Stimulated activated CD4-positive, alpha-beta T cell treated with anti-CD3 and anti-CD28 coated beads, Interleukin-2, amount 100 ng/mL, for 4 hours (primary cell): Measurements from ENCODE around the gene HDAC8.
"Not testable (repeated sequence)": the region's sequence is repeated elsewhere in the genome, so short reads cannot be mapped to it uniquely, and the experiment has no call there.

Experiments used
- DNase-seq: peaks from one replicate; pipeline ENCODE4 v3.0.0-alpha.2; 2020; ENCODE audit warnings: low read depth

The HDAC8 gene

GRCh38 chrX:72372735-72373134 lies 199.9 kb downstream of the HDAC8 start:
- no peak for DNase-seq

DNA sequence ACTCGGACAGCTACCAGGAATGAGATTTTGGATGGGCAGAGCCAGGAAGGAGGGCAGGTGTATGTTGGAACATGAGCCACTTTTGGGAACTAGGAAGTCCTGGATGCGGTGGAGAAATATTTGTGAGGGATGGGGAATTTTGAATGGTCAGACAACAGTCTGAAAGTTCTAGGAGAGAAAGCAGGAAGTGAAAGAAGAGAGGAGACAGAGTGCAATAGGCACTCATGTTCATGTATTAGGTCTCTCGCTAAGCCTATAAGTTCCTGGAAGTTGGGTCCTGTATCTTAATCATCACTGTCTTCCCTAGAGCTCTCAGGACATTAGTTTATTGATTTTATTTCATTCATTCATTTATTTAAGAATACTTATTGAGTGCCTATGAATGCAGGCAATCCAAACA lies 201.2 kb downstream of the HDAC8 start:
- no peak for DNase-seq

DNA sequence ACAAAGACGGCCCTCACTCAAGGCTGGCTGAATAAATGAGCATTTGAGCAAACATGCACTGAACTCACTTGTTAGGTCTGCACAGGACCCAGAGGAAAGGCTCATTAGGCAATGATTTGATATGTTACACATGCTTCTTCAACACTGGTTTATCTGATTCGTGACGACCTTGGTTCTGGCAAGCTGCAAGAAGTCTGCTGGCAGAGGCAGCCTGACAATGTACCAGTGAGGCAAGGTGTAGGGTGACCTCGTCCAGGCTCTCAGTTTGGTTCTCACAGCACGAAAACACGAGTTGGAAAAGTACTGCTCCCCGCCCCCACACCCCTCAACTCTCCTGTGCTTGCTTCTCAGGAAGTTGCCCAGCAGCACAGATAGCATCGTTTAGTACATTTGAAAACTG lies 203.8 kb downstream of the HDAC8 start:
- DNase-seq: no peak

GRCh38 chrX:72367516-72367915 lies 205.1 kb downstream of the HDAC8 start:
- no peak for DNase-seq

GRCh38 chrX:72366701-72367454 lies 205.8 kb downstream of the HDAC8 start:
- no peak for DNase-seq

- DNase-seq: no peak
Measured at GRCh38 chrX:72366178-72366577, 206.5 kb downstream of the HDAC8 start.

DNA sequence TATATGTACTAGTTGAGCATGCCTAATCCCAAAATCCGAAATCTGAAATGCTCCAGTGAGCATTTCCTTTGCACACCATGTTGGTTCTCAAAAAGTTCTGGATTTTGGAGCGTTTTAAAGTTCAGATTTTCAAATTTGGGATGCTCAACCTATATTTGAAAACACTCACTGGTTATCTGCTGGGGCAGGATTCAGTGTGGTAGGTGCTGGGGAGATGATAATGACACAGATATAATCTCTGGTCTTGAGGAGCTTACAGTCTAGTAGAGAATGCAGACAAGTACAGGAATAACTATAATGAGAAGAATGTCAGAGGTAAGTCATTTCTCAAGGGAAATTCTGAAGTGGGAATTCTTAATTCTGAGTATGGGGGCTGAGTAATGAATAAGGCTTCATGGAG lies 207.5 kb downstream of the HDAC8 start:
- no peak for DNase-seq

DNA sequence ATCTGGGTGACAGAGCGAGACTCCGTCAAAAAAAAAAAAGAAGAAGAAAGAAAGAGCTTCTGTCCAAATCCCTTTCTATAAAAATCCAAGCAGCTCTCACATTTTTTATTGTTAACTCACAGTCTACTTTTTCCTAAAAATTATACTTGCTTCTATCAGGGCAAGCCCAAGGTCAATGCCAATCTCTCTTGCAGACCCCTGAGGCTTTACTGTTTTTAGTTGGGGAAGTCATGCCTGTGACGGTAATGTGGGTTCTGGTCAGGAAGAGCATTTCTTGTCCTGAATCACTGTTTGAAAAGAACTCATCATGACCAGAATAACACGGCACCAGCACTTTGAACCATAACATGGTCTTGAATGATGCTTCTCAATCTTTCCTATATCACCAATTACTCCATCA lies 212.3 kb downstream of the HDAC8 start:
- no peak for DNase-seq

DNA sequence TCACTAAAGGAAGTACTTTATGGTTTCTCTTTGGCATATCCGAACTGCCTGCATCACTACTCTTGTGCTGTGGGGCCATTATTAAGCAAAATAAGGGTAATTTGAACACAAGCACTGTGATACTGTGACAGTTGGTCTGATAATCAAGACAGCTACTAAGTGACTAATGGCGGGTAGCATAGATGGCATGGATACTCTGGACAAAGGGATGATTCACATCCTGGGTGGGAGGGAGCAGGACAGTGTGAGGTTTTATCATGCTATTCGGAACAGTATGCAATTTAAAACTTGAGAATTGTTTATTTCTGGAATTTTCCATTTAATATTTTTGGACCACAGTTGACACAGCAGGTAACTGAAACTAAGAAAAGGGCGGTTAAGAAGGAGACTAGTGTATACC lies 214.3 kb downstream of the HDAC8 start:
- DNase-seq: no peak

GRCh38 chrX:72352786-72353185 lies 219.9 kb downstream of the HDAC8 start:
- no peak for DNase-seq

GRCh38 chrX:72351606-72352334 lies 220.9 kb downstream of the HDAC8 start:
- DNase-seq: no peak

- no peak for DNase-seq
Measured at GRCh38 chrX:72349190-72349589, 223.5 kb downstream of the HDAC8 start.

- no peak for DNase-seq
Measured at GRCh38 chrX:72348247-72348979, 224.2 kb downstream of the HDAC8 start.

DNA sequence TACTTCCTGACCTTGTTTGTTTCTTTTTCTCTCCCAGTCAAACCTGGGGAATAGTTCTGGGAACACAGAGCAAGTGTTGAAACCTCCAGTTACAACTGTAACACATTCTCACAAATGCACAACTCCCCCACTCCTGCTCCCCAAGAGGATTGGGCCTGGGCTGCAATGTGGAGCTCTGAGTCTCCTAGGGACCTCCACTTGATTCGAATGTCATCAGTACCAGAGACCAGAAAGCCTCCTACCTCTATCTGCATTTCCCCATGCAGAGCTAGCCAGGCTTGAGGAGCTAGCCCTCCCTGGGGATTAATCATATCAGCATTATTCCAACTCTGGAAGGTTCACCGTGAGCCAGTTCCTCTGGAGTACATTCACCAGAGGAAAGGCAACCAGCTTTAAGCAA lies 225.3 kb downstream of the HDAC8 start:
- DNase-seq: no peak

GRCh38 chrX:72346302-72346949 lies 226.2 kb downstream of the HDAC8 start:
- no peak for DNase-seq

DNA sequence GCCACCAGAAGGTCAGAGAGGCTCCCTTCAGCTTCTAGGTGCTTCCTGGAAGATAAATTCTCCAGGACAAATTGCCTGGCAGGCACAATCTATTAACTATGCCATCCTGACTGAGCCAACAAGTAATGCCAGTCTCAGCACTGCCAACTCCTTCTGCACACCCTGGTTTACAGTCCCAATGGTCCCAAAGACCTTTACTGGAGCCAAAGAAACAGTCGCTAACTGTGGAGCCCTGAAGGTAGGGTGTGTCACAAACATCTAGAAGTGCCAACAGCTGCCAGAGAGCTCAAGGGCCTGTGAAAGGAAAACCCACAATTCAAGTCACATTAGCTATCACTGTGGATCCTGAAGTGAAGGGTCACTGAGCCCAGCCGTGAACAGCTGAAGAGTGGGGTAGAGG lies 232.0 kb downstream of the HDAC8 start:
- no peak for DNase-seq

GRCh38 chrX:72340041-72340440 lies 232.6 kb downstream of the HDAC8 start:
- DNase-seq: no peak

GRCh38 chrX:72330131-72330530 lies 242.5 kb downstream of the HDAC8 start:
- DNase-seq: no peak

DNA sequence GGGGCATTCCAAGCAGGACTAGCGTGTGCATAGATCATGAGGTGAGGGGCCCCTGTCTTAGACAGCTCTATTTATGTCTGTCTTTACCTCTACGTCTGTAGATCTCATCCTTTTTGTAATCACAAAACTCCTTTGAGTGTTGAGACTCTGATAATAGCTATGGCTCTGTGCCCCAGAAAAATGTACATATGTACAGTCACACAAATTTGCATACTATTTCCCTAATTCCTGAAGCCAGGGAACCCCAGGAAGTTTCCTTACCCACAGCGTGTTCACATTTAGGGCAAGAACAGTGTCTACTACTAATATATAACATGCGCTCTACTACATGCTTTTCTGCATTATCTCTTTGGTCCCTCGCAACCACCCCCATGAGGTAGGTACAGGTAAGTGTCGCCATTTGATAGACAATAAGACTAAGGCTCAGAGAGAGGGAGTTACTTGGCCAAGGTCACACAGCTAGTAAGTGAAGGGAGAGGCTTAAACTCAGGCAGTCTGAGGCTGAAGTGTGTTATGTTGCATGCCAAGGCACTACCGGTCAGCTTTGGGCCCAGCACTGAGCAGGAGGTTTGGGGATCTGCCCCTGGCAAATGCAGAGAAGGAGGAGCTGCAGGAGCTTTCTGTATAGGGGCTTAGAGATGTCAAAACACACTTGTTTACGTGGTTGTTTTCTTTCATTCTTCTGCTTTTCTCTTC lies 245.9 kb downstream of the HDAC8 start:
- DNase-seq: no peak

DNA sequence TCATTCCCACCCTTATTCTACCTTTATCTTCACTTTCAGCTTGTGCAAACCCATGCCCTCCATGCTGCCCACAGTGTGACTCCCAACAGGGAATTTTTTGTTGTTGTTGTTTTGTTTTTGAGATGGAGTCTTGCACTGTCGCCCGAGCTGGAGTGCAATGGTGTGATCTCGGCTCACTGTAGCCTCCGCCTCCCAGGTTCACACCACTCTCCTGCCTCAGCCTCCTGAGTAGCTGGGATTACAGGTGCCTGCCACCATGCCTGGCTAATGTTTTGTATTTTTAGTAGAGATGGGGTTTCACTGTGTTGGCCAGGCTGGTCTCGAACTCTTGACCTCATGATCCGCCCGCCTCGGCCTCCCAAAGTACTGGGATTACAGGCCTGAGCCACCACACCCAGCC lies 253.0 kb downstream of the HDAC8 start:
- not testable (repeated sequence) for DNase-seq

DNA sequence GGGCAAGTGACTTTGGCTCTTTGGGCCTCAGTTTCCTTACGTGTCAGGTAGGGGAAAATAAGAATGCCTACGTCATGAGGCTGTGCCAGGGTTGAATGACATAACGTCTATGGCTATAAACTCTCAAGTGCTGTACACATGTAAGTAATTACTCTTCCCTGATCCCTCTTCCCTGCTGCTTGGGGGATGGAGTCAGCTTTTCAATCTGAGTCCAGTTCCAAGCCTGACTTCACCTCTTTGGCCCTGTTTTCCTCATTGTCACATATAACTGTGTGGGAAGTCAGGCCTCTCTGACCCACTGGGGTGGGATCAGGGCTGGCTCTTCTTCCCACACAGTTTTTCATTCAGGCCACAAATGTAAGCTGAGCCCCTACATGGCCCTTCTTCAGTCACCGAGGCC lies 255.5 kb downstream of the HDAC8 start:
- DNase-seq: no peak
